Stimulated activated CD4-positive, alpha-beta T cell treated with anti-CD3 and anti-CD28 coated beads, TNF-alpha, amount 100 ng/mL, for 48 hours (primary cell): Measurements from ENCODE around the gene NT5E.
"Not testable (repeated sequence)": the region's sequence is repeated elsewhere in the genome, so short reads cannot be mapped to it uniquely, and the experiment has no call there.

Source experiments
- DNase-seq, 3 donors: peaks; one replicate each; pipeline ENCODE4 v3.0.0-alpha.2; 2020; ENCODE audit warnings: low read depth in 3 of 3

The NT5E gene

GRCh38 chr6:85449818-85450759 is at the start of gene NT5E:
NT5E (plus strand) TSS chr6:85450083; CDS start chr6:85450140, 57 bp downstream.
- peak in 1 of 3 donors; percentile 29 for DNase-seq

DNA sequence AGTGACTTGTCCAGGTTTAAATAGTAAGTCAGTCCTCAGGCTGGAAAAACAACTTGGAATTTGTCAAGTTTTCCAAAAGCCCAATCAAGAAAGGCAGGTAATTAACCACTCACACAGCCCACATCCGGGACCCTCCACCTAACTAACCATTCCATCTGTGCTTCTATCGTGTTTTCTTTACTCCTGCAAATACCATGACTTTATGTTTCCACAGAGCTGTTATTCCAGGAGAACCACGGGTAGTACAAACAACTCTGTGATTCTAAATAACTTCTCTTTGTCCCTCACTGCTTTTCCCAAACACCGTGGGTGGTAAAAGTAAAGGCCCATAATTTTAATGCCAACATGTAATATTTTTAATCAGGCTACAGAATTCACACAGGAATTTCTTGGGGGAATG is 49.6 kb upstream of the NT5E start:
- no peak for DNase-seq

DNA sequence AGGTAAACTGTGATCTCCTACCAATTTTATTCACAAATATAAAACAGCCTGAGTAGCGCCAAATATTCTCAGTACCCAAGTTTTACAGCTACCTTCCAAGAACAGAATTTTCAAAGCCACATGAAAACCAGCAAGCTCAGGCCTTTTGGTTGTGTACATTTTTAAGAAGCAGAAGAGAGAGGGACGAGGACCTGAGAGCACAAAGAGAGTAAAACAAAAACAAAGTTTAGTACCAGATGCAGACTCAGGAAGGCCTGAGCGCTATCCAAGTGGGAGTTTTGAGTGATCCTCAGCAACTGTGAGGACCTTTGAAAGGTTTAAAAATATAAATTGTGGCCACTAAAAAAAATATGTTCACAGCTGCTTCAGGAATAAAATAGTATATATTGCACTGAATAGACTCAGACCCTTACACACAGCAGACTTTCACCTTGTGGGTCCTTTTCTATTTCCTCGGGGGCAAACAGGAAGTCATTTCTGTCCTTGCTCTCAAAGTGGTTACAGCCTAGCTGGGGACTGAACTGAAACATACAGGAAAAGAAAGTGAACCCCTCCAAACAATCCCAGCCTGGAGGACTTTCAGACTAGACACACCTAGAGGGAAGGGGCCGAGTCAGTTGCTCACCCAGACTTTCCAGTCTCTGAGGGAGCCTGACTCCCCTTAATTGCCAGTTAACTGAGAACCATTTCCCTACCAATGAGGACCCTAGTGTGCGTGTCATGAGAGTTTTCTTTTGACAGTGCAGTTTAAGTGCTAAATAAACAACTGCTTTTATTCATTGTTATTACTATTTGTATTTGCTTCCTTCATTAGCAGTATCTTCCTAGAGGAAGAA is 48.5 kb upstream of the NT5E start:
- DNase-seq: no peak

- no peak for DNase-seq
Measured at GRCh38 chr6:85402071-85402470, 47.8 kb upstream of the NT5E start.

DNA sequence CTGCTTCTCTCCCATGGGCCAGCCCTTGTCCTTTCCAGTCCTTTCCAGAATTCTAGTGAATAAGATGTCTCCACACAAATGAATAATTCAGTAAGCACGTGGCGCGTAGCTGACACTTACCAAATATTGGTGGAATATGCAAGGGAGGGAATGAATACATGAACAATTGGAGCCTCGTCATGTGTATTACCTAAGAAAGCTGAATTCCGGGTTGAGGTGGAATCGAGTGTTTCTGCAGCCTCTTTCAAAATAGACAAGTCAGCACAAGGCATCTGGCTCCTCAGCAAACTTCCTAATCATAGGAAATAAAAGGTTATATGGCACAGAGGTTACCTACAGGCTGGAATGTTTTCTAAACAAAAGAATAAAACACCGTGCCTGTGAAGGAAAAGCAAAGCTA is 47.0 kb upstream of the NT5E start:
- DNase-seq: no peak

DNA sequence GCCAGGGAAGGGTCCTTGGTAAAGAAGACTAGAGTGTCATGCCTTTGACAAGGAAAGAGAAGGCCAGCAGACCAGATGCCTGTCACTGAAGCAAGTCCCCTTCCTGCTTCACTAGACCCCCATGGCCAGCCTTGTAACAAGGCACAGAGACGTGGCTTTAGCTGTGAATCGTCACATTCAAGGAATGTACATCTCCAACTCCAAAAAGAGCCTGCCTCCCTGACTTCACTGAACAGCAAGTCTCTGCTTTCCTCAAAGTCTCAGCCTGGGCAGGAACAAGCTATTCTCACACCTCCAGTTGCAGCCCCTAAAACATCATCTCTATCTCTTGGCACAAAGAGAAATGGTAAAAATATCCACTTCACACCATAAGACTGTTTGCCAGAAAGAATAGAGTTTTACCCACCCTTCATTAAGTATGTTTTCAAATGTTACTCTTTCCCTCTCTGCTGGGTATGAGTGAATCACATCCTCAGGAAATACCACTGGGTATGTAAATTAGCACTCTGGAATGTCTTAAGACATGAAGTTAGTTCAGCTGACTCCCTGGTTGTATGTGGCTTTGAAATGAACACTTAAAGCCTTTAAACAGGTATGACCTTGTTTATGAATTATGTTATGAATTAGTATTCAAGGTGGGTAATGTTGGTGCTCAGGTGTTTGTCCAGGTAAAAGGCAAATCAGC is 46.4 kb upstream of the NT5E start:
- no peak for DNase-seq

DNA sequence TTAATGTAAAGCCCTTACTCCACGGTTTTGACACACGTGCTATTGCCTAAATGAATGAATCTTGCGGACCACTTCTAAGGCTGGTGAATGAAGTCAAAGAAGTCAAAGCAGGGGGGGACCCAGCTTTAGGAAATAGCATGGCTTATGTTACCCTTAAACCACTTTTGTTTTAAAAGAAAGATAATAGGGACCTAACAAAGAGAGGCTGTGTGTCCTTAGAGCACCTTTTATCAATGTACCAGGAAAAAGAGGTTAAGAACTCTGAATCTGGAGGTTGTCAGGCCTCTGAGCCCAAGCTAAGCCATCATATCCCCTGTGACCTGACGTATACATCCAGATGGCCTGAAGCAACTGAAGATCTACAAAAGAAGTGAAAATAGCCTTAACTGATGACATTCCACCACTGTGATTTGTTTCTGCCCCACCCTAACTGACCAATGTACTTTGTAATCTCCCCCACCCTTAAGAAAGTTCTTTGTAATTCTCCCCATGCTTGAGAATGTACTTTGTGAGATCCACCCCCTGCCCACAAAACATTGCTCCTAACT is 45.8 kb upstream of the NT5E start:
- DNase-seq: not testable (repeated sequence)

DNA sequence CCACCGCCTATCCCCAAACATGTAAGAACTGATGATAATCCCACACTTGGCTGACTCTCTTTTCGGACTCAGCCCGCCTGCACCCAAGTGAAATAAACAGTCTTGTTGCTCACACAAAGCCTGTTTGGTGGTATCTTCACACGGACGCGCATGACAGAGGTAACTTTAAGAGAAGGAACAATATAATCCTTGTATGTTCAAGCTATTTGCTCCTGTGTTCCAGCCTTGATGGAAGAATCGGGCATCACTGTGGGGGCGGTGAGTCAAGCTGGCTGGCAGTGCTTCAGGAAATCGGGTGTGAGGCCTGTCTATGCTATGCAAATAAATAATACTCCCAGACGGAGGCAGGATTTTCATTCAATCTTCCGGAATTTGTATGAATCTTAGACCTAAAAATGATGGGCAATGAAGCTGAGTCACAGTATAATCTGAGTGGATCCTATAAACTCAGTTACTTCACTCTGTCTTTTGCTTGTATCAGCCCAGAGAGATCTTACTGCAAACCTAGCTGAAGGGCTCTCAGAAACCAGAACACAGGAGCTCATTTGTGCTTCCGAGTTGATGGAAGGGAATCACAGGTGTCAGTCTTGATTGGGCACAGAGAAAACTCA is 45.2 kb upstream of the NT5E start:
- no peak for DNase-seq

DNA sequence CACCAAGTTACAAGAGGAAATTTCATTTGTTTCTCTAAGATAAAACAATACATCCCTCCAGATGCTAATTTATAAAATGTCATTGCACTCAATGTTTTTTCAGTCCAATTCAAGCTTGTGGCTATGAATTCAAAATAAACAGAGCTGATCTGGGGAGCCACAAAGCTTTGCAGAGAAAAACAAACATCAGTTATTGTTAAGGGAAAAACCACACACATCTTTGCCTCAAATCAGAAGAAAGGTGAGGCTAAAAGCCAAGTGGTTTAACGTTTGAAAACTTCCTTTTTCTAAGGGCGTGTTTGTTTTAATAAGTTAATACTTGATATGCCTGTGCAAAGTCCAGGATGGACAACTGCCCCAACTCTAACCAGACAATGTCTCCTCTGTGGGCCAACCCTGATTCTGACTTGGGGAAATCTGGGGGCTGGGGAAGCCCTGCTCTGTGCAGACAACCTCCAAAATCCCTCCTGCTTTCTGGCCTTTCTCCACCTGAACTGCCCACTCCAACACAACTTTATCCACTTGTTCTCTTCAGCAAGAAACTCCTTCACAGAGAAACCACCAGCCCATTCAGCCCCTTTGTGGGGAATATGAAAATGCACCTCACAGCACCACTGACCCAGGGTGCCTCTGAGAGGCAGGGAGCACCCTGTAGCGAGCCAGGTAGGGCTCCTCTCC is 44.6 kb upstream of the NT5E start:
- DNase-seq: no peak

DNA sequence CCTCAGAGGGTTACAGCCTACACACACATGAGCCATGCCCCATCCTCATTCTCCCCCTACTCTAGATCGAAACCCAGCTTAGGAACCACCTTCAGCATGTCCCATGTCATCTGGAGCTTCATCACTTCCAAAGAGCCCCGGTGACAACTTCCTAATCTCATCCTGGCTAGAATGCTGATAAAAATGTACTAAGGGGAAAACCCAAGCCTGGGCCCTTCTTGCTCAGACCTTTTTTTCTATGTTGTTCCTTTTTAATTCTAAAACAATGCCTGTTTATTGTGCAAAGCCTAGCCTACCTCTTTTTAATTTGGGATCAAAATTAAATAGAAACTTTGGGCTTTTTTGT is 44.1 kb upstream of the NT5E start:
- DNase-seq: no peak

- no peak for DNase-seq
Measured at GRCh38 chr6:85406641-85407075, 43.2 kb upstream of the NT5E start.

DNA sequence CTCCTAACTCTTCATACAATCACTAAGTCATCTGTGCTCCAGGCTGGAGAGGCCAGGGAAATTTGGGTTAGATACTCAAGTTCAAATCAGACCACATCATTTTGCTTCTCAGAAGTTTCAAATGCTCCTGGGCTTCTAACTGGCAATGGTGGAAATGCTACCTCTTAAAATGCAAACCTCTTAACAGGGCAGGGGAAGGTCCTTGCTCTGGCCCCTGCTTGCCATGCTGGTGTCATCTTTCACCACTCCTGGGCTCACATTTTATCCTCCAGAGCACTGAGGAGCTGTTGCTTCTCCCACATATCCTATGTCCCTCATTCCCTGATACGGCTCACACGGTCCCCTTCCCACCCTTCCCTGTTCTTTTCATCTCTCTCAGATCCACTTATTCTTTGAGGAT is 41.8 kb upstream of the NT5E start:
- DNase-seq: no peak

GRCh38 chr6:85412911-85413430 is 36.9 kb upstream of the NT5E start:
- DNase-seq: no peak

DNA sequence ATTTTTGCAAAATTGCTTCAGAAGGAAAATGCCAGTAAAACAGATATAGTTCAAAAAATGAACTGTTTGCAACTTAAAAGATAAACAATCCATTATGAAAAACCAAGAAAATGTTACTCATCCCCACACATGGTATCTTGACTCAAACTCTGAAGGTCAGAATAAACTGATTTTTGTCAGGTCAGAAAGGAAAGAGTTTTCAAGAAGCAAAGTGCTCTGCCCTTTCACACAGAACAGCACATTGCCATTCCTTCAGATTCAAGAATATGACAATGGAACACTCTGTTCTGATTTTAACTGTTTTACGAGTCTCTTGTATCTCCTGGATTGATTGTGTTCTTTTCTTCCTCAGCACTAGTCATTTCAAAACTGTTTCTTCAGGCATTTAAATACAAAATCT is 33.8 kb upstream of the NT5E start:
- no peak for DNase-seq

DNA sequence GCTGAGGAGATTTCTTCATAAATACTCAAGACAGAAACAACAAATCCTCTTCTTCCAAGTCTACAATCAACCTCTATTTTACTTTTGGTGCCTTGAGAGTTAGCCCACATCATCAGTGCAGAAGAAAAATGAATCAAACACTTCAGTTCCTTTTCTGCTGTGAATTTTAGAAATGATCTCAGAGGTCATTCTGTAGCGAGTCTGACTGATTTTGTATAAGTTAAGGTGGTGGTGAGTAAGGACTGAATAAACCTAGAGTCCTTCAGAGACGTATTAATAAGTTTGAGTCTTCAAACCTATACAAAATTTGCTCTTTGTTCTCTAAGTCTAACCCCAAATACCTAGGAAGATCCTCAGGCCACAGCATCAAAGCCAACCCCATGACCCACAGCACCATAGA is 33.1 kb upstream of the NT5E start:
- DNase-seq: no peak

- DNase-seq: no peak
Measured at GRCh38 chr6:85417336-85417735, 32.5 kb upstream of the NT5E start.

- no peak for DNase-seq
Measured at GRCh38 chr6:85418059-85418458, 31.8 kb upstream of the NT5E start.

GRCh38 chr6:85419046-85419759 is 30.7 kb upstream of the NT5E start:
- DNase-seq: no peak

DNA sequence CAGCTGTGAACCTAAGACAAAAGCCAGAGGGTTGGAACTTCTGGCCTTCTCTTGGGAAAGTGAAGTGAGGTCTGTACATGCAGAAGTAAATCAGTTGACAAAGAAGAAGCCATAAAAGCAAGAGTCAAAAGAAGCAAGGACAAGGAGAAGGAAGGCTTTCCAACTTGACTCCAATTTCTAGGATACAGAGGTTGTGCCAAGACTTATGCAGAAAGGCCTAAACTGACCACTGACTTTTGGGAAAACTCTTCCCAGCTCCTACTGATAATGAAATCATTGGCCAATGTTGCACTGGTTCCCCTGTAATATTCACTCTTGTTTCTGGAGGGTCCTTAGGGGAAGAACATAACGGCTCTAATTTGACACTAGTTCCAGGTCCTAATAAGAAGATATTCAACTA is 29.3 kb upstream of the NT5E start:
- DNase-seq: no peak

DNA sequence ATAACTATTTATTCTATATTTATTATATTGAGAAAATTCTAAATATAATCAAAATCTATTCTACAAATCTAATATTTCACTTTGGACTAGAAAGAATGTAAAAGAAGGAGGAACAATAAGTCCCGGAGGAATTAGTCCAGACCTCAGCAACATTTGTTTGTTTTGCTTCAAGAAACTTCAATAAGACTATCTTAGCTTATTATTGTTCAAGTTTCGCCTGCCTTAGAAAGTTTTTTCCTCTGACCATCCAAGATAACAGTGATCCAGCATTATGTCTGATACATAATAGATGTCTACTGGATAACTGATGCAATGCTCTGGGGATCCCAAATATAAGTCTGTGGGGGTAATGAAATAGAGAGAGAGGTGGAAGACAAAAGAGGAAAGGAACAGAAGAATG is 28.7 kb upstream of the NT5E start:
- no peak for DNase-seq
